NCI-H1930 (cell line): ENCODE data around the gene IFT122.

Experiments
- DNase-seq, 2 experiments: peaks; one replicate each; lab custom pipeline; 2025; lab: John Stamatoyannopoulos, UW

Gene IFT122

DNA sequence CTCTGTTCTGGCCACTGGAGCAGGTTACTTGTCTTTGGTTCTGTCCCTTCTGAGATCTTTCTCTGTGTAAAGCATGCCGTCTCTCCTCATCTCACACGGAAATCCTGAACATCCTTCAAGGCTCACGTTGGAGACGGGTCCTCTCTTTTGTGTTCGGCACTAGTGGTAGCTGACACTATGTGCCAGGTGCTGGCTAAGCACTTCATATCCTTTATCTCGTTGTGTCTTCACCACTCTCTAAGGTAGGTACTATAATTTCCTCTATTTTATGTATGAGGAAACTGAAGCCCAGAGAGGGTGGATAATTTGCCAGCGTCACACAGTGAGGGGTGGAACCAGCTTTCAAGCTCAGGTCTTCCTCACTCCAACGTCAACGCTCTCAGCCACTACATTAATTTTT lies 1.2 kb downstream of the IFT122 start:
- DNase-seq, result no peak

DNA sequence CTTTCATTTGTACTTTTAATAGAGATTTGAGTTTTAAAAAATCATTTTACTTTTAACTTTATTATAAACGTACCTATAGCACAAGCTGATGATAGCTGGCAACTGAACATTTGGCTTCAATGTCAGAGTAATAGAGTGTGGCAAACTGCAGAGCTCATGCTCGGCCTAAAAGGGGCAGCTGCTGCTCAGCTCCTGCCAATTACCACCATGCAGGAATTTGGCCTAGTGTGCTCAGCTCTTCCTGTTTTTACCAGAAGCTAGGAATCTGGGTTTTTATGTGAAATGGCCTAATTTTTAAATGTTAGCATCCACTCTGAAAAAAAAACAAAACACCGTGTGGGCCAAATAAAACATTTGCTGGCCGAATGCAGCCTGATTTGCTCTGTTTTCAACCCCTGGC lies 1.8 kb downstream of the IFT122 start:
- no peak for DNase-seq

DNA sequence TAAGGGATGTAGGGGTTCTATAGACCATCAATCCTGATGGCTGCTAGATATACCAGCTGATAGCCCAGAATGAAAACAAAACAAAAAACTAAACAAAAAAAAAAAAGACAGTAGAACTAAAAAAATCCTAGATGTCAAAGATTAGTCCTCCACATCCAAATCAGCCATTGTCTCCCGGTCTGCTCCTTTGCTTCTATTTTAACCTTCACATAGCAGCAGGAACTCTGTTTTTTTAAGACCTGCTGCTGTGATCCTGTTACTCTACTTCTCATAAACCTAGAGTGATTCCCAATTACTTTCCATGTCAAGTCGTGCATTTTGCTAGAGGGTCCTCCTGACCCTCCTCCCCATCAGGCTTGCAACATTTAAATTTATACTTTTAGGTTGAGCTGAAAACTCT lies 2.5 kb downstream of the IFT122 start:
- no peak for DNase-seq

DNA sequence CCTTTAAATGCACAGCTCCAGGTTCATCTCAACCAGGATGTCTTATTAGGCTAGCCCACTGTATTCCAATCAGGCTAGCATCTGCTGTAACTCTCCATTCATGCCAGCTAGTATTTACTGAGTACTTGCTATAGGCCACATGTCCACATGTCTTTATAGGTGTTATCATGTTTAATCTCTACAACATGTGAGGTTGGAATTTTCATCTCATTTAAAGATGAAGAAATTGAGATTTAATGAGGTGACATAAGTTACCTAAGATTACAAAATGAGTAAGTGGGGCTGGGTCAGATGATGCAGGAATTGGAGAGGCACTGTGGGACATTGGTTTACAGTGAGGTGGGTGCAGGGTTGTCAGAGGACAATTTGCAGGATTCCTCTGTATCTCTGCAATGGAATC lies 2.9 kb downstream of the IFT122 start:
- DNase-seq, result no peak

DNA sequence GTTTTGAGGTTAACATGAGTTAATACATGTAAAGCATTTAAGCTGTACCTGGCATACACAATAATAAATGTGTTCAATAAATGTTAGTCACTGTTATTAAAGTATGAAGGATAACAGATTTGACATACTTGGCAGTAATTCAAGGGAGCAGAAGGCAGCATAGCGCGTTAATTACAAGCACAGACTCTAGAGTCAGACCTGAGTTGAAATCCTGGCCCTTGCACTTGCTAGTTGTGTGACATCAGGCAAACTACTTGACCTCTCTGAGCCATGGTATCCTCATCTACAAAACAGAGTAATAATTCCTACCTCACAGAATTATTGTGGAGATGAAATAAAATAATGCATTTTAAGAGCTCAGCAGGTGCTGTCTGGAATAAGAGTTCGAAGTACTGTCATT lies 5.4 kb downstream of the IFT122 start:
- DNase-seq, result no peak

DNA sequence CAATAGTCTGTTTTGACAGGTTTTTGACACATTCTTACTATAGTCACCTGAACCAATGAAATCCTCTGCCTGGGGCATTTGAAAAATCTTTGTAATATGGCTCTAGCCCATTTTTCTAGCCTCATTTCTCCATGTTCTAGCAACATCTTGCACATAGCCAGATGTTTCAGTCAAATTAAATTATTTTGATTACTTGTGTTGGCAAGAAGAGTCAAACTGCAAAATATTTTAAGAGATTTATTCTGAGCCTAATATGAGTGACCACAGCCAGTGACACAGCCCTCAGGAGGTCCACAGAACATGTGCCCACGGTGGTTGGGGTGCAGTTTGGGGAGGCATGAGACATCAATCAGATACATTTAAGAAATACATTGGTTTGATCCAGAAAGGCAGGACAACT lies 6.9 kb downstream of the IFT122 start:
- no peak for DNase-seq

DNA sequence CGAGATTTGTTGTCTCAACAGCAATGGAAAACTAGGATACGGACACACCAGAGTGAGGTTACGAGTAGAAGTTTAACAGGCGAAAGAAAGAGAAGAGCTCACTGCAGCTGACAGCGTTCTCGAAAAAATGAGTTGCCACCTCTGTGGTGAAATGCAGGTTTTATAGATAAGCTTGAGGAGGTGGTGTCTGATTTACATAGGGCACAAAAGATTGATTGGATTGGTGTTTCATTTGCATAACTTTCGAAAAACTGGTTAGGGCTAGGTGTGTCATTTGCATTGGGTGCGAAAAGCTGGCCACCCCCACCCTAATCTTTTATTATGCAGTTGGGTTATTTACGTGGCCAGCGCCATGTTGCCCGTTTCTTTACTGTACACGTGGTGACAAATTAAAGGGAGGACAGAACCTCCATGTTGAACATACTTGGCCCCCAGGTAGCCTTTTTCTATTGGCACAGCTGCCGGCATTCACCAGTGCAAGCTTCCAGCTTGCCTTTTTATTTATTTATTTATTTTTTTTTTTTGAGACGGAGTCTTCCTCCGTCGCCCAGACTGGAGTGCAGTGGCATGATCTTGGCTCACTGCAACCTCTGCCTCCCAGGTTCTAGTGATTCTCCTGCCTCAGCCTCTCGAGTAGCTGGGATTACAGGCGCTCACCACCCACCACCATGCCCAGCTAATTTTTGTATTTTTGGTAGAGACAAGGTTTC lies 8.3 kb downstream of the IFT122 start:
- no peak for DNase-seq

DNA sequence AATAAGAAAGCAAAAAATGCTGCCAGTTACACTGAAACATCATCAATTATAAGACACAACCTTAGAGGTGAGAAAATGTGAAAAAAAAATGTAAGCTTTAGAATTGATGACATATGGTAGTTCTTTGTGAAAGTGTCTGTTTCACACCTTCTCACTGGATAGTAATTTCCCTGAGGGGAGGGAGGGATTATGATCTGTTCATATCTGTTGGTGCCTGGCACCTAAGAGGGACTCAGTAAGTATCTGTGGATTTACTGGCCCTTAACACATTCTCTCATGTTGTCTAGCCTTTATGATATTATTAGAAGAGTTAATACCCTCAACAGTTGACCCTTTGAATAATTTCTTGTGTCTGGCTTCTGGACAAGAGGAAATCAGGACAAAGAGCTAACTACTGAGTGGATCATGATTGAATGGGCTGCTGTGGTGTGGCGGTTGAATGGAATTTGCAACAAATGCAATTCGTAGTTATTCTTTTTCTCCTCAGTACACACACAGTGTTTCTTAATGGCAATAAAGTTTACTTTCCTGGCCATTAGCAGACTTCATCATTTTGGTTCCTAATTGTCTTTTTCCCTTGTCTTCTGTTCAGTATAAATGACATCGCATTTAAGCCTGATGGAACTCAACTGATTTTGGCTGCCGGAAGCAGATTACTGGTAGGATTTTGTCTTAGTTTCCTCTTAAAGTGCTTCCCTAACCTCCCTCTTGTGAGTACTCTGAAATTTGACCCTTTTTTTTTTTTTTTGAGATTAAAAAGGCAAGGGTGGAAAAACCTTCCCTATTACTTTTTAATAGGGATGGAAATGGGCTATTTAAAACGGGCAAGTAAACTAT lies 9.5 kb downstream of the IFT122 start:
- DNase-seq, result no peak

DNA sequence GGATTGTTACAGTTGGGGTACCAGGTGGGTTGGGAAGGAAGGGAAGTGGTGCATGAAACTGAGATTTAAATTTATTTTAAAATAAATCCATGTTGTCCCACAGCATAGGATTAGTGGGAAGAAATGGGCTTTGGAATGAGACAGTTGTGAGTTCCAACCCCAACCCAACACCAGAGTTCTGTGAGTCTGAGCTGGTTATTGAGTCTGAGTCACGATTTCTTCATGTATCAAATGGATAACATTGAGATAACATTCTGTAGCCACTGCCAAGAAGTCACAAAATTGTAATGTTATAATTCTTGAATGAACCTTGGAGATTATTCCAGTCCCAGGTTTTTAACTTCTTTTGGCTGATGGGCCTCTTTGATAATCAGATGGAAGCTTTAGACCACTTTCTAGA lies 13.7 kb downstream of the IFT122 start:
- no peak for DNase-seq

DNA sequence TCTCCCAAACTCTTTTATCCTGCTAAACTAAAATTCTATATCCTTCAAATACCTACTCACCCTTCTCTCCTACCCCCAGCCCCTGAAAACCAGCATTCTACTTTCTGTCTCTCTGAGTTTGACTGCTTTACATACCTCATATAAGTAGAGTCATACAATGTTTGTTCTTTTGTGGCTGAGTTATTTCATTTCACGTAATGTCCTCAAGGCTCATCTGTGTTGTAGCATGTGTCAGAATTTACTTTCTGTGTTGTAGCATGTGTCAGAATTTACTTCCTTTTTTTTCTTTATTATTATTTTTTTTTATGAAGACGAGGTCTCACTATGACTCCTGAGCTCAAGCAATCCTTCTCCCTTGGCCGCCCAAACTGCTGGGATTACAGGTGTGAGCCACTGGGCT lies 20.1 kb downstream of the IFT122 start:
- no peak for DNase-seq

DNA sequence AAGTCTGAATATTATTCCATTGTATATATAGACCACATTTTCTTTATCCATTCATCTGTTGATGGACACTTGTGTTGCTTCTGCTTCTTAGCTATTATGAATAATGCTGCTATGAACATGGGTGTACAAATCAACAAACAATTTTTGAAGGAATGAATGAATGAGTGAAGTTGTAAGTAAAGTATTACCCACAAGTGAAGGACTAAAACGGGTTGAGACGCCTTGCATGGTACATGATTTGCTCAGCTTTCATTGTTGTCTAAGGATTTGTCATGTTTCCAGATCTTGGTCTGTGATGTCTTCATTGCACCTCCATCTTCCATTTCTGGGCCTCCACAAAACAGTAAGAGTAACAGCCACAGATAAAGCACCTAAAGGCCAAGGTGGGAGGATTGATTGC lies 20.5 kb downstream of the IFT122 start:
- DNase-seq, result no peak

DNA sequence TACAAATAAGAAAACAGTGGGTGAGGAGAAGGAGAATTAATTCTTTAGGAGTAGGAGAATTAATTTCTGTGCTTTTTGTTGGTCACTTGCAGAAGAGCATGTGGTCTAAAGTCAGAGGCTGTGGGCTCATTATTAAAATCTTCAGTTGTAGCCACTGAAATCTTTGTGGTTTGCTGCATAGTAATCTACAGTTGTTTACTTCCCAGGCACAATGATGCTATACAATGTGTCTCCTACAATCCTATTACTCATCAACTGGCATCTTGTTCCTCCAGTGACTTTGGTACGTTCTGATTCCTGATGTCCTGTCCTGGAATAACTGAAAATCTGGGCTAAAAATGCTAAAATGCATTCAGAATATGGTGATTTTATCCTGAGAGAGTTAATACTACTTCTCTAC lies 21.0 kb downstream of the IFT122 start:
- DNase-seq, result no peak

DNA sequence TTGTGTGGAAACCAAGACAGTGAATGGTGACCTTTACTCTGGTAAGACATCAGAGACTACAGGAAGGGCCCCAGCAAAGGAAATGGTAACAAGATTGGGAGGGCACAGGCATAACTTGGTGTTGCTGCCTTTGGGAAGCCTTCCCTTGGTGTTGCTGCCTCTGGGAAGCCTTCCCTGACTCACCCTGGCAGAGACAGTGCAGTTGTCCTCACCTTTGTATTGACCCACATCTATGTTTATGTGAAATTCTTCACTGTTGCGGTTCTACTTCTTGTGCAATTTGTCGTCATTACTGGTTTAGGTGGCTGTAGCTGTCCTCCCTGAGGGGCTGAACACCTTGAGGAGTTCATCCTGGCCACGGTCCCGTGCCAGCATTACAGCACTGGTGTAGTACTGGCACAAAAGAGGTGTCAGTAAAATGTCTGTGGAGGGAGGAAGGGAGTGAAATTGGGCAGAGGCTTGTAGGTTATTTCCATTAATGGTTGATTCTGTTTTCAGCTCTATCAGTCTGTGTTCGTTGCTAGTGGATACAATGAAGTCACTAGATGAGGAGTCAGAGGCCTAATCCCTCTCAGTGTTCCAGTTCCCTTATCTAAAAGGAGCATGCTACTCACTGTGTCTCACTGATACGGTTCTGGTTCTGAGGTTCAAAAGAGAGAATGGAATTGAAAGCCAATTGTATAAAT lies 21.6 kb downstream of the IFT122 start:
- DNase-seq, result no peak

DNA sequence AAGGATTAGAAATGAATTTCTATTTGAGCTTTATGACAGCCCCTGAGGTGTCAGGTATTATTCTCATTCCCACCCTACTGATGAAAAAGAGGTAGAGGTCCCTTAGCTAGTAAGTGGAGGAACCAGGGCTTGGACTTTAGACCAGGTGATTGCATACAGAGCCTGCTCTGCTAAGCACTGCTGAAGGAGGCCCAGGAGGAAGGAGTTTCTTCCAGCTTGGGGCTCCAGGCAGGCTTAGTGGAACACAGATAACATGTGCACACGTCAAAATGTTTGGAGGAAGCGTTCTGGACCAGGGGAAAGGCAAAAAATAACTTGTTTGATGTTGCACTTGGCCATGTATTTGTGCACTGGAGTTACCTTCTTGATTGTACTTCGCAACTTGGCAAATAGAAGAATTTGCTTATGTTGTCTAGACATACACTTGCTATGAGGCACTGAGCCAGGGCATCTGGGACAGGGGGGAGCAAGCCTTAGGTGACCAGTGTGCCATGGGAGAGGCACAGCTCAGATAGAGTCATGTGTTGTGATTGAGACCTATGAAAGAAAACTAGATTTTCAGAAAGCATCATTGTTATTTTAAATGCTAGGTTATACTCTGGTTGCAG lies 22.4 kb downstream of the IFT122 start:
- DNase-seq, result no peak

DNA sequence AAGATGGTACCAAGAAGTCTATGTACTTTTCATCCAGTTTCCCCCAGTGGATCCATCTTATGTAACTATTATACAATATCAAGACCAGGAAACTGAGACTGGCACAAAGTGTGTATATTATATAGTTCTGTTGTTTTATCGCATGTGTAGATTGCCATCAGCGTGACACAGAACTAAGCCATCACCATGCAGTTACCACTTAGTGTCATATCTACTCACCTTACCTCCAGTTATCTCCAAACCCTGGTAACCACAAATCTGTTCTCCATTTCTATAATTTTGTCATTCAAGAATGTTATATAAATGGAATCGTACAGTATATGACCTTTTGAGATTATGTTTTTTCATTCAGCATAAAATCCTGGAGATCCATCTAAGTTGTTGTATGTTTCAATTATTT lies 23.1 kb downstream of the IFT122 start:
- DNase-seq, result no peak

DNA sequence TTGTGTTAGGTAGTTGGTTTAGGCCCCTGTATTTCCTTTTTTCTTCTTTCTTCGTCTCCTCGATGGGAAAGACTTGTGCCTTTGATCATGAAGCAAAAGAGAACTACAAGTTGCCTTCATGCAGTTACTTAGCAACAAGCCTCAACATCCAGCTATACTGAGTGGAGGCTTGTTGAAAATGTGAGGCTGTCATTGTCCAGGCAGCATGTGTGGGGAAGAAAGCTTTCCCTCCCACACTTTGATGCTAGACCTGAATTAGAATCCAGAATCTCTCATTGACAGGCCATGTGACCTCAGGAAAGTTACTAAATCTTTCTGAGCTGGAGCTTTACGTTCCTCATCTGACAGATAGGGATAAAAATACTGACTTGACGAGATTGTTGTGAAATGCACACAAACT lies 23.7 kb downstream of the IFT122 start:
- no peak for DNase-seq

DNA sequence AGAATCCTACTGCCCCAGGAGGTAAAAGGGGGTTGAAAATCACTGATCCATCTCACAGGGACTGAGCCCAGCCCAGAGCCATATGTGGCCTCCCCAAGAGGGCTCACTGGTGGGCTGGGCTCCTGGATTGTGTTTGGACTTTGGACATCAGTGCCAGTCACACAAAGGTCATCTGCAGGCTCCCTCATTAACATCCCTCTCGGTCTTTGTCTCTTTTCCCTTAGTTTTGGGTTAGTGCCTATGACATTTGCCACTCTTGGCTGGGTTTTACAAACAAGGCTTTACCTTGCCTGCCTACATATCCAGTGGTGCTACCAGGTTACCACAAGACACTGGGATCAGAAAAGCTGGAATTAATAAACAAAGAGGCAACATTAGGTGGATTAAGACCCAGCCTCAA lies 27.9 kb downstream of the IFT122 start:
- DNase-seq, result no peak

DNA sequence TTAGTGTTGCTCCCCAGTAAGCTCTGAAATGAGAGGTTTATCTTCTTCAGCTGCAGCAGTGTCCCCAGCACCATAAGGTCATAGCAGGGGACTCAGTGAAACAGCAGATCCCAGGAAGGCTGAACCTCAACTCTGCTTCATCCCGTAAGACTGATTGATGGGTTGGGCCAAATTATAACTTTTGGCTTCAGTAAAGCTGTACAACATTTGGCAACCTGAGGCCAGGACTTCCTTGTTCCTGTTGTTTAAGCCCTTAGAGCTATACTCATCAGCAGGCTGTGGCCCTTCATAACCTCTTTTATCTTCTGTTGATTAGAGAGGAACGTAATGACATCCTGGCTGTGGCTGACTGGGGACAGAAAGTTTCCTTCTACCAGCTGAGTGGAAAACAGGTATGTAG lies 29.0 kb downstream of the IFT122 start:
- no peak for DNase-seq

DNA sequence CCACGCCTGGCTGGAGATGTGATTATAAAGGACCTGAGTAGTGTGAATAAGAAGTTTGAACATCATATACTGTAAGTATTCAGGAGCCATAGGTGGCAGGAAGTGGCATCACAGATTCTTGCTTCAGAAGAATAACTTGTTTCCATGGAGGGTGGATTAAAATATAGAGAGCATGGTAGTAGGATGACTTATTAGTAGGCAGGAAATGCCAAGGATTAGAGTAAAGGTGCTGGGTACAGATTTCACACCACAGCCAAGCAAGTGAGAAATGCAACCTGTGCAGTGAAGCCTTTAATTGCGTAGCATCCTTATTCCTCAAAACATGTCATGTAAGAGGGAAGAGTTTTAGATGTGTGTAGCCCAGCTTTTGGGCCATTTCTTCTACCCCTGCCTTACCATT lies 30.8 kb downstream of the IFT122 start:
- DNase-seq, result no peak

DNA sequence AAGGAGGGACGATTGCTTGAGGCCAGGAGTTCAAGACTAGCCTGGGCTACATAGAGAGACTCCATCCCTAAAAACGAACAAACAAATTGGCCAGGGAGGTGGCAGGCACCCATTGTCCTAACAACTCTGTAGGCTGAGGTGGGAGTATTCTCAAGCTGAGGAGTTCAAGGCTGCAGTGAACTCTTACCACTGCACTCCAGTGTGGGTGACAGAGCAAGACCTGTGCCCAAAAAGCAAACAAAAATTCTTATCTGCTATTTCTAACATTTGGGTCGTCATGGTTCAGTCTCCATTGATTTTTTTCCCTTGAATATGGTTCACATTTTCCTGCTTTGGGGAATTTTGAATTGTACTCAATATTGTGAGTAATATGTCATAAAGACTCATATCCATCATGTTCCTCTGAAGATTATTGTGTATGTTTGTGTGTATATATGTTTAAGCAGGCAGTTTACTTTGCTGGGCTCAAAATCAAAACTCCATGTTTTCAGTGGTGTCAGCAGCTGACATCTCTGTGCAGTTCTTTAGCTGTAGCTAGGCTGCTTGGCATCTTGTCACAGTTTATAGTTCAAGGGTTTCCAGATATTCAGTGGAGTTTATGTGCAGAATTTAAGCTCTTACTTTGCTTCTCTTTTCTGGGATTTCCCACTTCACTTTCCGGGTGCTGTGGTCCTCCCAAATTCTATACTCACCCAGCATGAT lies 33.2 kb downstream of the IFT122 start:
- no peak for DNase-seq

DNA sequence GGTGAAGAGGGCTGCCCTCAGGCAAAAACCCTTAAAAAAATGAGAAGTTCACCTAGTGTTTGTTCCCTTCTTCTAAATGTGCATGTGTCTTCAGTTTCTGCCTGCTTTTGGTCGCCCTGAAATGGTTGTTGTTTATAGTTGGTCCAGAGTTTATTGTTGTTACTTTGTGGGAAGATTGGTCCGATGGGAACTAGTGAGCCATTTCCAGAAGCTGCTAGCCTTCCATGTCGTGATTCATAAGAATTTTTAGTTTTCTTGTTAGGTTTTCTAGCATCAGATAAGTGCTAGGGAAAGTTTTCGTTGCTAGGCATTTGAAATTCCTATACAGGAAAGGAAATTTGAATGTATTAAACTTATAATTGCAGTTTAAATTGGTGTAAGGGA lies 33.7 kb downstream of the IFT122 start:
- DNase-seq, result no peak
